ENCODE results near the gene CBARP.

CBARP gene

DNA sequence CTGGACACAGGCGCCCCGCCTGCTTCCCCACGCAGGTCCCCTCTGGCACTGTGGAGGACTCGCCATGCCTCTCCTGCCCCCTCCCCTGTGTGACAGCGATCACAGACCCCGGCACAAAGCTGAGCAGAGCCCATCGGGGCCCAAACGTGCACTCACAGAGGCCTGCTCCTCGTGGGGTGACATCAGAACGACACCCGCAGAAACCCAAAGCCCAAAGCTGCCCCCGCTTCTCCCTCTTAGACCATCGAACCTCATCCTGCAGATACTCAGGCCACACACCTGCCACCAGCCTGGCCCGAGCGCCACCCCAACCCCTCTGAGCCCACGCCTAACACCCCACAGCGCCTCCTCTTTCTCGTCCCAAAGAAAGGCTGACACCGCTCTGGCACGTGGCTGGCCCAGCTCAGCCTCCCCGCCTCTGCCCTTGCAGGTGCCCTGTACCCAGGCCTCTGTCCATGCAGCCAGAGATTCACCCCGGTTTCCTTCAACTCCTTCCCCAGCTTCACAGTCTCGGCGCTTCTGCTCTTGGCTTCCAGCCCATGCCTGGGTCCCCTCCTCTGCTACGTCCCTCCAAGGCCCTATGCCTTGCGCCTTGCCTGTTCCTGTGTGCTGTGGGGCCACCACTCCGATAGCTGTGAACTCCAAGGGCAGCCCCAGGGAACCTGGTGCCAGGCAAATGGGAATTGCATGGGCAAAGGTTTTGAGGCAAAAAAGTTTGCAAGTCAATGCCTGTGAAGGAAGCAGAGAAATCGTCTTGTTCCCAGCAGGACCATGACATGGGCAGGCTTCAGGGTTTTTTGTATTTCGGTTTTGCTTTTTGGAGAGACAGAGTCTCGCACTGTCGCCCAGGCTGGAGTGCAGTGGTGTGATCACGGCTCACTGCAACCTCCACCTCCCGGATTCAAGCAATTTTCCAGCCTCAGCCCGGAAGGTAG lies 831 bp upstream of the CBARP start:
- TF ChIP-seq, protein P1, sequence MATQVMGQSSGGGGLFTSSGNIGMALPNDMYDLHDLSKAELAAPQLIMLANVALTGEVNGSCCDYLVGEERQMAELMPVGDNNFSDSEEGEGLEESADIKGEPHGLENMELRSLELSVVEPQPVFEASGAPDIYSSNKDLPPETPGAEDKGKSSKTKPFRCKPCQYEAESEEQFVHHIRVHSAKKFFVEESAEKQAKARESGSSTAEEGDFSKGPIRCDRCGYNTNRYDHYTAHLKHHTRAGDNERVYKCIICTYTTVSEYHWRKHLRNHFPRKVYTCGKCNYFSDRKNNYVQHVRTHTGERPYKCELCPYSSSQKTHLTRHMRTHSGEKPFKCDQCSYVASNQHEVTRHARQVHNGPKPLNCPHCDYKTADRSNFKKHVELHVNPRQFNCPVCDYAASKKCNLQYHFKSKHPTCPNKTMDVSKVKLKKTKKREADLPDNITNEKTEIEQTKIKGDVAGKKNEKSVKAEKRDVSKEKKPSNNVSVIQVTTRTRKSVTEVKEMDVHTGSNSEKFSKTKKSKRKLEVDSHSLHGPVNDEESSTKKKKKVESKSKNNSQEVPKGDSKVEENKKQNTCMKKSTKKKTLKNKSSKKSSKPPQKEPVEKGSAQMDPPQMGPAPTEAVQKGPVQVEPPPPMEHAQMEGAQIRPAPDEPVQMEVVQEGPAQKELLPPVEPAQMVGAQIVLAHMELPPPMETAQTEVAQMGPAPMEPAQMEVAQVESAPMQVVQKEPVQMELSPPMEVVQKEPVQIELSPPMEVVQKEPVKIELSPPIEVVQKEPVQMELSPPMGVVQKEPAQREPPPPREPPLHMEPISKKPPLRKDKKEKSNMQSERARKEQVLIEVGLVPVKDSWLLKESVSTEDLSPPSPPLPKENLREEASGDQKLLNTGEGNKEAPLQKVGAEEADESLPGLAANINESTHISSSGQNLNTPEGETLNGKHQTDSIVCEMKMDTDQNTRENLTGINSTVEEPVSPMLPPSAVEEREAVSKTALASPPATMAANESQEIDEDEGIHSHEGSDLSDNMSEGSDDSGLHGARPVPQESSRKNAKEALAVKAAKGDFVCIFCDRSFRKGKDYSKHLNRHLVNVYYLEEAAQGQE (IDR thresholded peaks at IDR 0.05; ENCODE audit: insufficient read depth in 1 of 2, low read depth in 2 of 2, low read length in 2 of 2) = no peak
- TF ChIP-seq FOXP2 (optimal IDR thresholded peaks at IDR 0.05; ENCODE audit: borderline replicate concordance, extremely low read depth, extremely low read length, insufficient read depth) = no peak

DNA sequence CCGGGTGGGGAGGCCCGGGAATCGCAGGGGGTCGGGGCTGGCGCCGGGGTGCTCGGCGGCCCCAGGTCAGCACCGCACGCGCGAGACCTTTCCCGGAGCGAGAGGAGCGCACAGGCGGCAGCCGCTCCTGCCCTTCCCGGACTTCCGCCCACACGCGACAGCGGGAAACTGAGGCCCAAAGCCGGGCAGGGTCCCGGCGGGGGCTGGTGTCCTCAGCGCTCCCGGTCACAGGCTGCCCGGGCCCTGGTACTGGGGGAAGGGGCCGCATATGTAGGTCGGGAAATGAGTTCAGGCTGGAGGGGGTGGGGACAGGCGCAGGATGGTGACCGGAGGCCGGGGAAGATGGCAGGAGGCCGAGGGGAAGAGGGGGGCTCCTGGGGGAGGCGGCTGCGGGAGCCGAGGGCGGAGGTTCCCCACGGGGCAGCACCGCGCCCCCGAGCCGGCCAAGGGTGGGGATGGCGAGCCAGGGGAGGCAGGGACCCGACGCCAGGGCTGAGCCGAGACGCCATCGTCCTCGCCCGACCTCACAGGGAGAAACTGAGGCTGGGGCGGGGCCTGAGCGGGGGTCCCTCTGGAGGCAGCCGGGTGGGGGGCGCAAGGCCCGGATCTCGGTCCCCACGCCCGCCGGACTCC lies 662 bp downstream of the CBARP start:
- TF ChIP-seq SIN3A (IDR thresholded peaks at IDR 0.05; ENCODE audit: borderline replicate concordance, insufficient read depth, low read length) = peak; percentile 28; the same call in 1 of the 2 replicates
- TF ChIP-seq, protein P1 (IDR thresholded peaks at IDR 0.05; ENCODE audit: insufficient read depth in 1 of 2, low read depth in 2 of 2, low read length in 2 of 2) = no peak

DNA sequence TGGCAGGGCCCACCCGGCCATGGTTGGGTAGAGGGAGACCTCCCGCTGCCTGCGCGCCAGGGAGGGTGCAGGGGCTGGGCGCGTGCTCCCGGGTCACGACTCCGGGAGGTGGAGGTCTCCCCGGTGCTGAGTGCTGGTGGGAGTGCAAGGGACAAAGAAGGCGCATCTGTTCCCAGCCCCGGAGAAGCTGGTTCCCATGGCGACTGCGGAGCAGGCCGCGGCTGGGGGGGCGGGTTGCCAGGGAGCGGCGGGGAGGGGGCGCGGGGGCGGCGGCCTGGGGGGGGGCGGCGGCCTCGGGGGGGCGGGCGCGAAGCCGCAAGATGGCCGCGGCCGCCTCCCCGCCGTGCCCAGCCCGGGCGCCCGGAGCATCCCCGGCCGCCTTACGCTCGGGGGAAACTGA lies 1.2 kb downstream of the CBARP start:
- TF ChIP-seq TAF1 (IDR thresholded peaks at IDR 0.05; ENCODE audit: borderline replicate concordance, insufficient read depth, low read length) = no peak

DNA sequence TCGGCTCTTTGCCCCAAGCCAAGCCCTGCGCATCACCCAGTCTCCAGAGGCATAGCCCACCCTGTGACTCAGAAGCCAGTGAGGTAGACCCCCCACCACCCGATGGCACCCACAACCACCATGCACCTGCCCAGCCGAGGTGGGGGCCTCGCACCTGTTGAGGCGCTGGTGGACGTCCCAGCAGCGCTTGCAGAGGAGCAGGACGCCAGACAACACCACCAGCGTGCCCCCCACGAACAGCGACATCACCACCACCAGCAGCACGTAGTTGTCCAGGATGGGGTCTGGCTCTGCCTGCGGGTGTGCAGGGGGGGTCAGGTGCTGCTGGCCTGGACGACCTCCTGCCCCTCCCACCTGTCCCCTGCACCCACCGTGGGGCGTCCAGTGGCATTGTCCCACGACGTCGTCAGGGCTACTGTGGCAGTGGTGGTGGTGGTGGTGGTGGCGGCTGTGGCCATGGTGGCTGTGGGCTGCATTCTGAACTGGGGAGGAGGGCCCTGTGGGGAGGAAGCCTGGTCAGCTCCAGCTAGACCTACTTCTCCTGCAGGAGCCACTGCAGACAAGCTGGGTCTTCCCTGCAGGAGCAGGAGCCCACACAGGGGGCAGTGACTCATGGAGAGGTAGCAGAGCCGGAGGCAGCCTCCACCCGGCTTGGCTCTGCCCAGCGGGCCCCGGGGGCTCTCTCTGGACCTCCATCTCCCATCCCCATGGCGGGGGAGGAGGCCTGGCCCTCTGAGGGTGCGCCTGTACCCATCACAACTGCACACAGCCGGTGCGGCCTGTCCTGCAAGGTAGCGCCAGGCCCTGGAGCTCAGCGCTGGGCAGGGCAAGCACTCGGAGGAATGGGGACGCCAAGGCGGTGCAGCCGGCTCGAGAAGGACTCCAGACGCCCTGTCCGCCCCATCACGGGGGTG lies 1.9 kb downstream of the CBARP start:
- TF ChIP-seq POLR2AphosphoS5 (IDR thresholded peaks at IDR 0.05; ENCODE audit: low read depth, low read length) (no peak), TAF1 (IDR thresholded peaks at IDR 0.05; ENCODE audit: borderline replicate concordance, insufficient read depth, low read length) (no peak), SIN3A (IDR thresholded peaks at IDR 0.05; ENCODE audit: borderline replicate concordance, insufficient read depth, low read length) (no peak), FOXP2 (optimal IDR thresholded peaks at IDR 0.05; ENCODE audit: borderline replicate concordance, extremely low read depth, extremely low read length, insufficient read depth) (no peak)
- TF ChIP-seq, protein P1 (IDR thresholded peaks at IDR 0.05; ENCODE audit: insufficient read depth in 1 of 2, low read depth in 2 of 2, low read length in 2 of 2) = no peak

DNA sequence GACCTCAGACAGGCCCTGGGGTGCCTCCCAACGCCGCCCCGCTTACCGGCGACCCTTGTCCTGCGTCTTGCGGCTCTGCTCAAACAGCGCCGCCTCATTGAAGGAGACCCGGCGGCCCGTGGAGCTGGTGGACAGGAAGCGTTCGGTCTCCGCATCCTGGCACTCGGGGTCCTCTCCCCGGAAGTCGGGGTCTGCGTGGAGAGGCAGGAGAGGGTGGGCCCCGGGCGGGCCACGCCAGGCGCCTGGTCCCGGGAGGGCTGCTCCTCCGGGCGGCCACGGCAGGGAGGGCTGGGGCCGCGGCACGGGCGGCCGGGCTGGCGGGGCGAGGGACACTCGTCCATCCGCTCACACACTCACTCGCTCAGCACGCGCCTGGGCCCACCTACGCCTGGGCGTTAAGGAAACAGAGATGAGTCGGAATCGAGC lies 2.8 kb downstream of the CBARP start:
- TF ChIP-seq FOXP2 (optimal IDR thresholded peaks at IDR 0.05; ENCODE audit: borderline replicate concordance, extremely low read depth, extremely low read length, insufficient read depth) = no peak

Data from PFSK-1 (cell line).